GM19397 (cell line): Measurements from ENCODE around the gene DEFB129.
"Not testable (repeated sequence)": the region's sequence is repeated elsewhere in the genome, so short reads cannot be mapped to it uniquely, and the experiment has no call there.

Experiments used
- ATAC-seq: cut with Tn5 transposase; IDR thresholded peaks from one replicate; pipeline ENCODE4 v1.9.1; 2021; ENCODE audit warnings: mild to moderate bottlenecking, moderate library complexity; ENCODE audit not compliant: unreplicated experiment

DEFB129 gene

DNA sequence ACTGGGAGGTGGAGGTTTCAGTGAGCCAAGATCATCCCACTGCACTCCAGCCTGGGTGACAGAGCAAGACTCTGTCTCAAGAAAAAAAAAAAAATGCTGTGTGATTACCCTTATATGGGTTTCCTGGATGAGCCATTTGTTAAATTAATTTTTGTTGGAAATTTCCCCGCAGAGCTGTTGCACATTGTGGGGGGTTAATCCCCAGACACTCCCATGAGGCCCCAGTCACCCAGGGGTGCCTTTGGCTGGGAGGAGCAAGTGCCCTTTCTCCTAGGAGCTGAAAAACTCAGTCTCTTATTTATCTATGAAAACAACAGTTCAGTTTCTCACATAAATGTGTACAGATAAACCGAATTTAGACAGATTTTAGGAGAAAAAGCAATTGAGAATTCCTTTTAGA lies 25.7 kb downstream of the DEFB129 start:
- no peak for ATAC-seq

DNA sequence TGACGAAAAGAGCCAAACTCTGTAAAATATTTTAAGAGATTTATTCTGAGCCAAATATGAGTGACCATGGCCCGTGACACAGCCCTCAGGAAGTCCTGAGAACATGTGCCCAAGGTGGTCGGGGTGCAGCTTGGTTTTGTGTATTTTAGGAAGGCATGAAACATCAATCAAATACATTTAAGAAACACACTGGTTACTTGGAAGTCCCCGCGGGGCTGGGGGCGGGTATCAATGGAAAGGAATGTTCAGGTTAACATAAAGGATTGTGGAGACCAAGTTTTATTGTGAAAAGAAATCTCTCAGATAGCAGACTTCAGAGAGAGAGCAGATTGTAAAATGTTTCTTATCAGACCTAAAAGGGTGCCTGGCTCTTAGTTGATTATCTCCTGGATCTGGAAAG lies 26.4 kb downstream of the DEFB129 start:
- not testable (repeated sequence) for ATAC-seq

DNA sequence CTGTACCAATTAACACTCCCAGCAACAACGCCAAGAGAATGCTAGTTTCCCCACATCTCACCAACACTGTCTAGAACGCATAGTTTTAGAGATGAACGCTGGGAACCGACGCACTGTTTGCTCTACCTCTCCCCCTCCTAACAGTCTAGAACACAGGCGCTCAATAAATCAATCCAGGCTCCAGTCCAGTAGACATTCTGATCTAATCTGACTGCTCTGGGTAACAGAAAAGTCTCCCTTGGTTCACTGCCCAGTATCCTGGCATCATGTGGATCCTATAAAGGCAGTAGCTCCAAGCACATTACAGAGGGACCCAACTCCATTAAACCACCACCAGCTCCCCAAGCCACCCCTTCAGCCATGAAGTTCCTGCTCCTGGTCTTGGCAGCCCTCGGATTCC lies 30.4 kb downstream of the DEFB129 start, which contains the start of gene DEFB132:
DEFB132 (plus strand) TSS at position 306 of the 400 bp plus-strand sequence; CDS start at position 361, 55 bp downstream.
- ATAC-seq, result no peak

DNA sequence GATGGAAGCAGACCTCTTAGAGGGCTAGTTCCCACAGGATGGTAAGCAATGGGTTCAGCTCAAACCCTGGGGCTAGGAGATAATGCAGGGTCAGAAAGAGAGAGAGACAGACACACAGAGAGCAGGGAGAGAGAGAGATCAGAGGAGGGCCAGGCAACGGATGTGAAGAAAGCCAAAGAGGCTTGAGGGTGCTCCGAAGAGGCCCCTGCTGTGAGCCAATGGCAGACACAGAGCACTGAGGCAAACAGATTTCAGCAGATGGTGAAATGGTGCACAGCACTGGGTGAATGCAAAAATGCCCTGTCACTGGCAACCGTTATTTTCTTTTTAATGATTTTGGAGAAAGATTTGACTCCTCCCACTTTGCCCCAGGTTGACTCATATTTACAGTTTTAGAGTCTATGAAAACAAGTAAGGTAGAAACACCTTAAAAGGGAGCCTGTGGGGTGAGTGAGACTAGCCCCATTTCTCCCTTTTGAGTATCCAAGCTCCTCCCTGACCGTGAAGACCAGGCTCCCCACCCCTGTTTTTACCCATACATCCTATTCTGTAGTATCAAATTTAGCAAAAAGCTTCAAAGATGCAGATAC lies 31.3 kb downstream of the DEFB129 start:
- no peak for ATAC-seq

DNA sequence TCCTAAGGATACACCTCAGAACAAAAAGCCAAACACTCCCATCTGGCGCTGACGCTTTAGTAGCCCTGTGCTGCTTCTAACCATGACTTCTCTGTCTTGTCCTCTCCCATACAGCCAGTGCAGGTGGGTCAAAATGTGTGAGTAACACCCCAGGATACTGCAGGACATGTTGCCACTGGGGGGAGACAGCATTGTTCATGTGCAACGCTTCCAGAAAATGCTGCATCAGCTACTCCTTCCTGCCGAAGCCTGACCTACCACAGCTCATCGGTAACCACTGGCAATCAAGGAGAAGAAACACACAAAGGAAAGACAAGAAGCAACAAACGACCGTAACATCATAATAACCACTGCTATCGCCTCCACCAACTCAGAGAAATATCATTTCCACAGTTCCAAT lies 31.9 kb downstream of the DEFB129 start:
- ATAC-seq, result no peak

- ATAC-seq, result no peak
Observed at GRCh38 chr20:259981-260380, 32.9 kb downstream of the DEFB129 start.

- ATAC-seq, result no peak
Observed at GRCh38 chr20:263701-264100, 36.6 kb downstream of the DEFB129 start.

- ATAC-seq, result peak; percentile 82
Observed at GRCh38 chr20:266596-267562, 39.8 kb downstream of the DEFB129 start.

GRCh38 chr20:270517-270916 lies 43.5 kb downstream of the DEFB129 start:
- no peak for ATAC-seq

- no peak for ATAC-seq
Observed at GRCh38 chr20:271069-271468, 44.0 kb downstream of the DEFB129 start.

DNA sequence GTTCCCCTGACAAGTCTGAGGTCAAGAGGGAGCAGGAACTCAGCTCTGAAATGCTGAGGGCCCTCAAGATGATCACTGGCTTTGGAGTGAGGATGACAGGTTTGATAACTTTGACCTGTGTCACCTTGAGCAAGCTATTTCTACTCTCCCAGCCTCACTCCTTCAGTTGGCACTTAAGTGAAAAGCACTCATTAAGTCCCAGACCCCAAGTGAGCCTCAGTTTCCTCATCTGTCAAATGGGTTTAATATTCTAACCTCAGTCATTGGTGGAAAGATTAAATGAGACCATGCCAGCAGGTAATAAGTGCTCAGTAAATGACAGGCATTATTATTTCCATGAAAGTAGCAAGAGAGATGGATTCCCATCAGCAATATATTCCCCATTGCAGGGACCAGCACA lies 44.5 kb downstream of the DEFB129 start:
- ATAC-seq, result no peak

- ATAC-seq, result no peak
Observed at GRCh38 chr20:272718-273117, 45.7 kb downstream of the DEFB129 start.

DNA sequence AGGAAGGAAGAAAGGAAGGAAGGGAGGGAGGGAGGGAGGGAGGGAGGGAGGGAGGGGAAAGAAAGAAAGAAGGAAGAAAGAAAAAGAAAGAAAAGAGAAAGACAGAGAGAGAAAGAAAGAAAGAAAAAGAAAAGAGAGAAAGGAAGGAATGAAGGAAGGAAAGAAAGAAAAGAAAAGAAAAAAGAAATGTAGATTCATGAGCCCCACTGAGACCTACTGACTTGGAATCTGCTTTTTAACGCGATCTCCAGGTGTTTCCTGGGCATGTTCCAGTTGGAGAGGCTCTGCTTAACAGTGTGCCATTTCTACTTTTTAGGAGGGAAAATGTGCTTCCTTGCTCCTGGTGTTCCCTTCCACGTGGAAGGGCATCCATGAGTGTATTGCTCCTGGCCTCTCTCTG lies 46.8 kb downstream of the DEFB129 start:
- ATAC-seq, result no peak

DNA sequence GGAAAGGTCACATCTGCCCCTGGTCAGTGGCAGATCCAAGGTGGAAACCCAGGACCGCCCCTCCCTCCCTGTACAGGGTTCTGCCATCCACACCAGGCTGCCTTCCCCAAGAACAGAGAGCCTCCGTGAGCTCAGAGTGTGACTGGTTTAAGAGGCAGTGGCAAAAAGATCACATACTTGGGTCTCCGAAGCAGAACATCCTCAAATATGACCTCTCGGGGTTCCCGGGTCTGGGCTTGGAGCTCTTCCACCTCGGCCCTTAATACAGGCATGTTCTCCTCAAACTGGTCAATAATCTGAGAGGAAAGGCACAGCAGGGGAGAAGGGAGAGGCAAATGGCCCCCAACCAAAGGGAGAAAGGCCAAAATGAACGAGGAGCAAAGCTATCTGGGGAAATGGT lies 48.7 kb downstream of the DEFB129 start:
- no peak for ATAC-seq

DNA sequence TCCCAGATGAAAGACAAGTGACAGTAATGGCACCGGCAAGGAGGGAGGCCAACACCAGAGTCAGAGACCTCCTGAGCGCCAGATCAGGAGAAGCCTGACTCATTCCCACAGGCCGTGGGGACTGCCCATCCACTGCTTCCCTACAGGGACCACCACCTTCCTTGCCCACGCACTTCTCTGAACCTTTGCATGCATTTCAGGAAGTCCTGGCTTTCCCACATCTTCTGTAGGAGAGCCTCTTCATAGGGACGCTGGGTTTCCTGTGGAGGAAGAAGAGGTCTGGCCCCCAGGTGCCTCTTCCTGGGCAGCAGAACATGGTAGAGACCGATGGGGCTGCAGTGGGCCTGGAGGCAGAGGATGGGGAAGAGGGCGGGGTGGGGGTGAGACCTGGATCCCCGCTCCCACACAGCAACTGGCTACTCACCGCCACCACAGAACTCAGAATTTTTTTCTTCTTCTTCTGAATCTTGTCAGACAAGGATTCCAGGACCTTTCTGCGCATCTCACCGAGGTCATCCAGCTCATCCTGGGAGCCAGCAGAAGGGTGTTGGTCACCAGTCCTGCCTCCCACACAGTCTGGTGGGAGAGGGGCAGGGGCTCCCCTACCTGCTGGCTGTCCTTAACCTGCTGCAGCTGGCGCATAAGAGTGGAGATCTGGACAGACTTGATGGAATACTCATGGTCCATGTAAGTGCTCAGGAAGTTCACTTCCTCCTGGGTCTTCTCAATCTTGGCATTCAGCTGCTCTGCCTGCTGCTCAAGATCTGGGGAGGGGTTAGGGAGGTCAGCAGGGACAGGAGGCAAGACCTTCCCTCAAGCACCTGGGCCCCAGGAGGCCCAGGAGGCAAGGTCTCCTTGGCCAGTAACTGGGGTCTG lies 49.8 kb downstream of the DEFB129 start:
- no peak for ATAC-seq

GRCh38 chr20:277496-277781 lies 50.4 kb downstream of the DEFB129 start:
- no peak for ATAC-seq

- no peak for ATAC-seq
Observed at GRCh38 chr20:278181-278580, 51.1 kb downstream of the DEFB129 start.

GRCh38 chr20:278607-279571 lies 51.8 kb downstream of the DEFB129 start:
- ATAC-seq, result no peak
